Retinal pigment epithelial cell (primary cell): ENCODE results near the gene FREM1.

Experiments
- DNase-seq: peaks from one replicate; pipeline ENCODE4 v3.0.0-alpha.2; 2010; ENCODE audit warnings: low read depth
- H3K4me3 ChIP-seq: 2 replicates; pipeline ENCODE4 v1.5.1; 2011; ENCODE audit warnings: mild to moderate bottlenecking, low read length, control low read depth, moderate library complexity
- CTCF ChIP-seq: conservative IDR thresholded peaks from 2 replicates; pipeline ENCODE4 v1.5.1; 2011; ENCODE audit warnings: low read depth, low read length, control low read depth, inconsistent platforms

Gene FREM1

DNA sequence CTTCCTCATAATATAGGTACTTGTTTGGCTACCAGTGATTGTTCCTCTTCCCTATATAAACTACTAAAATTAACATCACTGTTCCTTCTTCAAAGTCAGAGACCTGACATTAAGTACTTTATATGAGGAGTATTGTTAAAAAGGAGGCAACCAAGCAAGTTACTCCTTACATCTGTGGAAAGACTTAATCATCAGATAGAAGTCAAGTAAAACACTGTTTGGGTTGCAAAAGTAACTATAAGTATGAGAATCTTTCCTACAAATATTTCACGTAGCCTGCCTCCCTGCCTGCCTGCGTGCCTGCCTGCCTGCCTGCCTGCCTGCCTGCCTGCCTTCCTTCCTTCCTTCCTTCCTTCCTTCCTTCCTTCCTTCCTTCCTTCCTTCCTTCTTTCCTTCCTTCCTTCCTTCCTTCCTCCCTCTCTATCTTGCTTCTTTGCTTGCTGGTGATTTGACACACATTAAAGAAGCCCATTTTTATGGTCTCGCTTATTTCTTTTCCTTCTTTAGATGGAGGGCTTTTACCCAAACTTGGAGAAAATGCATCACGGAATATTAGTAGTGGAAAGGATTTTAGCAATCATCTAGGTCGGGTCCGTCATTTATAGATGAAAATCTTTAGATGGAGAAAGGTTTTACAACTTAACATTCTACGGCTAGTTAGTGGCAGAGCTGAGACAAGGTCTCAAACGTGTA lies 190.9 kb downstream of the FREM1 start:
- H3K4me3 ChIP-seq = no peak overlapping the region
- DNase-seq = no peak
- TF ChIP-seq CTCF = no peak

DNA sequence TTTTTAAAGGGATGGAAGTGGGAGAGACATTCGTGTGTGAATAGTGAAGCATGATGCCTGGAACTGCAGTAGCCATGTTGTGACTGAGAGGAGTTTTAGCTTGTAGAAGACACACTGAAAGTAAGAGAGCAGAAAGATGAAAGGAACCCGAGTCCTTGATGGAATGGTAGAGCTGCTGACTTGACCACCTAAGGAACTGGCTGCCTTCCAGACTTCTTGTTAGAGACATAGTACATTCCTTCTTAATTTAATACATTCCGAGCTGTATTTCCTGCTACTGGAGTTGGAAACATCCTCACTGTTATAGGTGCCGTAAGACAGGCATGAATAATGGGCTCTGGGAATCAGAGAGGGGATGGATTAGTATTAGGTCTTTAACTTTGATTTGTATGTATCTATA lies 195.1 kb downstream of the FREM1 start:
- no peak overlapping the region for H3K4me3 ChIP-seq
- no peak for DNase-seq
- TF ChIP-seq CTCF = no peak

GRCh38 chr9:14713187-14713767 lies 197.0 kb downstream of the FREM1 start:
- no peak for DNase-seq
- no peak overlapping the region for H3K4me3 ChIP-seq
- no peak for TF ChIP-seq CTCF

- H3K4me3 ChIP-seq = no peak overlapping the region
- no peak for DNase-seq
- no peak for TF ChIP-seq CTCF
Observed at GRCh38 chr9:14710804-14711203, 199.4 kb downstream of the FREM1 start.

DNA sequence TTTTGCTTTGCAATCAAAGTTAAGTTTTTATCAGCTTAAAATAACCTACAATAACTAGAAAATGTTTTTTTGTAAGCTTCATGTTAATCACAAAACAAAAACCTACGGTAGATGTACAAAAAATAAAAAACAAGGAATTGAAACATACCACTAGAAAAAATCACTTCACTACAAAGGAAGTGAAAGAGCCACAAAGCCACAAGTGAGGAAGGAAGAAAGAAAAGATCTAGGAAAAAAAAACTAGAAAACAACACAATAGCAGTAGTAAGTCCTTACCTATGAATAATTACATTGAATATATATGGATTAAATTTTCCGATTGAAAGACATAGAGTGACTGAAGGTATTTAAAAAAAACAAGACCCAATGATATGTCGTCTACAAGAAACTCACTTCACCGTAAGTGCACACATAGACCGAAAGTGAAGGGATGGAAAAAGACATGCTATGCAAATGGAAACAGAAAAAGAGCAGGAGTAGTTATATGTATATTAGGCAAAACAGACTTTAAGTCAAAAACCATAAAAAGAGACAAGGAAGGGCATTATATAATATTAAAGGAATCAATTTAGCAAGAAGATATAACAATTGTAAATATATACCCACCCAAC lies 203.6 kb downstream of the FREM1 start:
- DNase-seq = no peak

GRCh38 chr9:14705079-14705478 lies 205.1 kb downstream of the FREM1 start:
- TF ChIP-seq CTCF = no peak
- no peak for DNase-seq
- H3K4me3 ChIP-seq = no peak overlapping the region

More for the DNA sequence above, 203.6 kb downstream of the FREM1 start:
- H3K4me3 ChIP-seq = no peak overlapping the region
- TF ChIP-seq CTCF = no peak

DNA sequence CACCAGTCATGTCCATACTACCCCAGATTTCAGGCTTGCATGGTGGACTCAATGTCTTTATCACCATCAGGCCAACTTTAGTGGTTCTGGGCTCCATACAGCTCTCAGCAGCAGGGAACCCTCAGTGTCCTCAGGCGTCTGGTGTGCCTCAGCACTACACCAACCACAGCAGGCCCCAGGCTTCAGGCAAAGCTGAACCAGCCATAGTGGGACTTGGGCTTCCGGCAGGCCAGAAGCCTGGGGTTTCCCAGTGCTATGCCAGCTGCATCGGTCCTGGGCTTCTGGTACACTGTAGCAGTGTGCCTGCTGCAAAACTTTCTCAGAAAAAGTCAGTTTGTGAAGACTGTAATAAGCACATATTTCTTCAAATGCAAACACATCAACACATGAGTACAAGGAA lies 205.9 kb downstream of the FREM1 start:
- no peak for DNase-seq

More for the DNA sequence above, 205.9 kb downstream of the FREM1 start:
- no peak for TF ChIP-seq CTCF
- no peak overlapping the region for H3K4me3 ChIP-seq
